ES-I3 (cell line): ENCODE data around the gene SALL3.

Source experiments
- H3K36me3 ChIP-seq: 2 replicates; pipeline ENCODE4 v1.6.1; 2013; ENCODE audit warnings: mild to moderate bottlenecking, low read length, control low read depth, moderate library complexity; ENCODE audit not compliant: insufficient read depth
- H3K4me1 ChIP-seq: 2 replicates; pipeline ENCODE4 v1.6.1; 2013; ENCODE audit warnings: mild to moderate bottlenecking, control low read depth, low read length; ENCODE audit not compliant: insufficient read depth
- H3K9ac ChIP-seq: 2 replicates; pipeline ENCODE4 v1.6.1; 2013; ENCODE audit warnings: low read depth, mild to moderate bottlenecking, low read length, moderate library complexity
- H3K9me3 ChIP-seq: 2 replicates; pipeline ENCODE4 v1.6.1; 2013; ENCODE audit warnings: mild to moderate bottlenecking, low read length, moderate library complexity; ENCODE audit not compliant: control insufficient read depth, insufficient read depth

Gene SALL3

GRCh38 chr18:78995740-78996395, 16.2 kb downstream of the SALL3 start:
- Histone ChIP-seq H3K9ac (no peak overlapping the region), H3K9me3 (no peaks in the 10 kb centered on the region), H3K36me3 (peaks cover 24% of the 10 kb centered on the region), H3K4me1 (peaks cover 3% of the 10 kb centered on the region; the same call in 1 of the 2 replicates)

GRCh38 chr18:78996741-78997490, 17.3 kb downstream of the SALL3 start:
- H3K9me3 ChIP-seq: no peaks in the 10 kb centered on the region
- no peak overlapping the region for H3K9ac ChIP-seq
- no peaks in the 10 kb centered on the region for H3K4me1 ChIP-seq
- H3K36me3 ChIP-seq: peaks cover 24% of the 10 kb centered on the region

- Histone ChIP-seq H3K36me3 (peaks cover 24% of the 10 kb centered on the region), H3K4me1 (no peaks in the 10 kb centered on the region), H3K9me3 (no peaks in the 10 kb centered on the region), H3K9ac (no peak overlapping the region)
These were observed 18.9 kb downstream of the SALL3 start for GRCh38 chr18:78998371-78999071.

- Histone ChIP-seq H3K4me1 (no peaks in the 10 kb centered on the region), H3K9ac (no peak overlapping the region), H3K9me3 (no peaks in the 10 kb centered on the region), H3K36me3 (peaks cover 24% of the 10 kb centered on the region)
These were observed 20.3 kb downstream of the SALL3 start for GRCh38 chr18:78999939-79000338.

- Histone ChIP-seq H3K9ac (no peak overlapping the region), H3K9me3 (no peaks in the 10 kb centered on the region), H3K4me1 (no peaks in the 10 kb centered on the region), H3K36me3 (peaks cover 17% of the 10 kb centered on the region; the same call in 1 of the 2 replicates)
These were observed 21.4 kb downstream of the SALL3 start for GRCh38 chr18:79000997-79001396.

GRCh38 chr18:79005653-79006052, 26.0 kb downstream of the SALL3 start:
- Histone ChIP-seq H3K9me3 (no peaks in the 10 kb centered on the region), H3K36me3 (no peaks in the 10 kb centered on the region; the same call in 1 of the 2 replicates), H3K9ac (no peak overlapping the region), H3K4me1 (no peaks in the 10 kb centered on the region)

- H3K9me3 ChIP-seq: no peaks in the 10 kb centered on the region
- no peaks in the 10 kb centered on the region for H3K4me1 ChIP-seq
- no peak overlapping the region for H3K9ac ChIP-seq
- H3K36me3 ChIP-seq: no peaks in the 10 kb centered on the region; the same call in 1 of the 2 replicates
These were observed 26.6 kb downstream of the SALL3 start for GRCh38 chr18:79006106-79006795.

GRCh38 chr18:79007440-79007839, 27.8 kb downstream of the SALL3 start:
- Histone ChIP-seq H3K9me3 (no peaks in the 10 kb centered on the region), H3K9ac (no peak overlapping the region), H3K36me3 (no peaks in the 10 kb centered on the region; the same call in 1 of the 2 replicates), H3K4me1 (no peaks in the 10 kb centered on the region)

GRCh38 chr18:79008356-79008940, 28.8 kb downstream of the SALL3 start:
- no peak overlapping the region for H3K9ac ChIP-seq
- no peaks in the 10 kb centered on the region for H3K9me3 ChIP-seq
- H3K4me1 ChIP-seq: no peaks in the 10 kb centered on the region
- H3K36me3 ChIP-seq: no peaks in the 10 kb centered on the region; the same call in 1 of the 2 replicates

GRCh38 chr18:79010802-79011201, 31.2 kb downstream of the SALL3 start:
- Histone ChIP-seq H3K4me1 (no peaks in the 10 kb centered on the region), H3K9me3 (no peaks in the 10 kb centered on the region), H3K9ac (no peak overlapping the region), H3K36me3 (no peaks in the 10 kb centered on the region; the same call in 1 of the 2 replicates)

GRCh38 chr18:79011300-79011870, 31.8 kb downstream of the SALL3 start:
- H3K4me1 ChIP-seq: no peaks in the 10 kb centered on the region
- H3K9me3 ChIP-seq: no peaks in the 10 kb centered on the region
- no peak overlapping the region for H3K9ac ChIP-seq

GRCh38 chr18:79013869-79014268, 34.3 kb downstream of the SALL3 start:
- no peaks in the 10 kb centered on the region for H3K4me1 ChIP-seq
- no peak overlapping the region for H3K9ac ChIP-seq
- no peaks in the 10 kb centered on the region for H3K36me3 ChIP-seq
- H3K9me3 ChIP-seq: no peaks in the 10 kb centered on the region

More at GRCh38 chr18:79011300-79011870, 31.8 kb downstream of the SALL3 start:
- no peaks in the 10 kb centered on the region; the same call in 1 of the 2 replicates for H3K36me3 ChIP-seq

GRCh38 chr18:79018911-79019310, 39.3 kb downstream of the SALL3 start:
- H3K4me1 ChIP-seq: no peaks in the 10 kb centered on the region
- peaks cover 7% of the 10 kb centered on the region; the same call in 1 of the 2 replicates for H3K9me3 ChIP-seq
- H3K9ac ChIP-seq: no peak overlapping the region
- H3K36me3 ChIP-seq: no peaks in the 10 kb centered on the region
